Measurements from ENCODE around the gene WASL. TPM values are rescaled to one million over a fixed set of nuclear protein-coding genes. Genes with fewer than 3 reads are reported as not detected.

Gene WASL
- total RNA-seq = 15.6 and 19.6 TPM in 2 replicates

DNA sequence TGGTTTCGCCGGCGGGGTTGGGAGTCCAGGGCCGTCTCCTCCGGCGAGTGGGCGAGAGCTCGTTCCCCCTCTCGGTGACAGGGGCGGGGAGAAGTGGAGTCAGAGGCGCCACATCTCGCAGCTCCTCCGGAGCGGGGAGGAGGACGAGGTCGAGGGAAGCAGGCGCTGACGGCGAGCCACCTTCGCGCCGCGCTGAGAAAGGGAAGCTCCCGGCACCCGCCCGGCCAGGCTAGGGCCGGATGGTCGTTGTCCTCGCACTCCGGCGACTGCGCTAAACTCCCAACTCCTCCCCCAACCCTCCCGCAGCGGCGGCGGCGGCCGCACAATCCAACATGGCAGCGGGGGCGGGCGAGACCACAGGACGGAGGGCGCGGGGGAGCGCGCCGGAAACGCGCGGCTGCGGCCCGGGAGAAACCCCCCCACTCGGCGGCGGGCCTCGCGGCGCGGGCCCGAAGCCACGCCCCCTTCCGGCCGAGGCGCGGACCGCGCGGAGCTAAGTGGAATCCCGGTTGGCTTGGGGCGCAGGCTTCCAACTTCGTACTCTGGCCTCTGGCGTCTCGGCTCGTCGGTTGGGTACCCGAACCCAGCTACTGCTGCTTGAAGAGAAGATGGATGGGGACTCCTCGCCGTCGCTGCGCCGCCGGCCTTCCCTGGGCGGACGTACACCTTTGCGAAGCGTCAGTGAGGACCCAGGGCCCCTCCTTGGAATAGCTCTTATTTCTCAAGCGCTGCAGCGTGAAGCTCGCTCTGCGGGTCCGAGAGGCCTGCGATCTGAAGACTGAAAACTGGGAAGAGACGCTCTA lies at the start of gene WASL:
WASL (minus strand) TSS at position 270 of the 803 bp plus-strand sequence; CDS start at position 1, 269 bp downstream.

GRCh38 chr7:123655614-123656013 lies 93.2 kb downstream of the WASL start, which contains the start of gene LMOD2:
Gene LMOD2 (plus strand): TSS chr7:123655866. CDS start chr7:123655964, 98 bp downstream.

Other genes with a start within 250 kb of the WASL start
- 0.63 and 0.85 TPM in 2 replicates for gene IQUB, start 214.4 kb downstream of the WASL start, total RNA-seq
- 16.7 and 30.4 TPM in 2 replicates for gene NDUFA5, start 191.2 kb downstream of the WASL start, total RNA-seq
- not detected in 2 replicates for gene ASB15, start 147.2 kb downstream of the WASL start, total RNA-seq
- gene LMOD2, start 93.1 kb downstream of the WASL start, total RNA-seq = not detected in 2 replicates
- not detected in 2 replicates for gene HYAL4, start 96.2 kb upstream of the WASL start, total RNA-seq
- not detected in 2 replicates for gene SPAM1, start 176.2 kb upstream of the WASL start, total RNA-seq